CD4-positive, alpha-beta T cell (primary cell): ENCODE data around the gene CDC123. TPM values are rescaled to one million over a fixed set of nuclear protein-coding genes. Genes with fewer than 3 reads are reported as not detected.

ENCODE experiments used
- ATAC-seq: fragments of 200-7000 bp; cut with Tn5 transposase; one replicate; pipeline ENCODE4 v1.10.0; 2022; ENCODE audit warnings: mild to moderate bottlenecking; ENCODE audit not compliant: poor library complexity
- CTCF ChIA-PET: fragments of 350-600 bp; sonication (Branson Sonifier 250); formaldehyde crosslinking; loops from one replicate; lab custom pipeline; 2021; ENCODE audit warnings: antibody characterized with exemption, inconsistent platforms; lab: Charles Lee
- POLR2A ChIA-PET: fragments of 350-600 bp; sonication (Branson Sonifier 250); formaldehyde crosslinking; loops from one replicate; lab custom pipeline; 2021; ENCODE audit warnings: antibody characterized with exemption, inconsistent platforms; lab: Charles Lee
- DNase-seq, 14 experiments: peaks; one replicate each; pipeline ENCODE4 v3.0.0-alpha.2; 2013 to 2020; ENCODE audit warnings: mixed read lengths in 2 of 14
- H3K27ac ChIP-seq, 2 donors: one replicate each; pipeline versions ENCODE4 v1.5.1 to v1.7.0; 2013; ENCODE audit warnings: low read length in 2 of 2, low read depth in 1 of 2, mild to moderate bottlenecking in 1 of 2
- H3K27me3 ChIP-seq, 2 experiments: 1 replicate in 1 of 2; 2 replicates in 1 of 2; pipeline versions ENCODE4 v1.6.1 to v1.7.0; 2013; ENCODE audit warnings: low read length in 2 of 2, control low read depth in 1 of 2, mild to moderate bottlenecking in 1 of 2, moderate library complexity in 1 of 2; ENCODE audit not compliant: insufficient read depth in 2 of 2, control insufficient read depth in 1 of 2
- H3K36me3 ChIP-seq: one replicate; pipeline ENCODE4 v1.6.1; 2013; ENCODE audit warnings: low read length, control low read depth; ENCODE audit not compliant: insufficient read depth
- H3K4me1 ChIP-seq: one replicate; pipeline ENCODE4 v1.6.1; 2013; ENCODE audit warnings: low read length, control low read depth; ENCODE audit not compliant: insufficient read depth
- H3K4me3 ChIP-seq: one replicate; pipeline ENCODE4 v1.5.1; 2013; ENCODE audit warnings: mild to moderate bottlenecking, low read length, moderate library complexity
- H3K9me3 ChIP-seq, 2 experiments: 1 replicate in 1 of 2; 2 replicates in 1 of 2; pipeline versions ENCODE4 v1.6.1 to v1.7.0; 2013; ENCODE audit warnings: low read length in 2 of 2, mild to moderate bottlenecking in 2 of 2, control low read depth in 1 of 2, moderate library complexity in 1 of 2; ENCODE audit not compliant: control insufficient read depth in 1 of 2, insufficient read depth in 1 of 2
- H3K27ac Mint-ChIP-seq: one replicate; pipeline ENCODE4 v1.8.0; 2020; ENCODE audit warnings: mixed read lengths
- H3K27me3 Mint-ChIP-seq: one replicate; pipeline ENCODE4 v1.8.0; 2021; ENCODE audit warnings: mixed read lengths
- H3K36me3 Mint-ChIP-seq: one replicate; pipeline ENCODE4 v1.8.0; 2021; ENCODE audit warnings: low read depth, mixed read lengths
- H3K4me1 Mint-ChIP-seq: one replicate; pipeline ENCODE4 v1.8.0; 2021; ENCODE audit warnings: low read depth, mixed read lengths
- H3K4me3 Mint-ChIP-seq: one replicate; pipeline ENCODE4 v1.8.0; 2020; ENCODE audit warnings: mild to moderate bottlenecking, mixed read lengths
- H3K9me3 Mint-ChIP-seq: one replicate; pipeline ENCODE4 v1.8.0; 2020; ENCODE audit warnings: mixed read lengths
- intact Hi-C, 2 experiments: fragments of 100-400 bp; cut with DNase I in 1 of 2; cut with micrococcal nuclease in 1 of 2; formaldehyde crosslinking; loops; one replicate each; pipeline versions ENCODE4 v1.15.1 to v1.9.0; 2023 to 2025; cut with DNase I, micrococcal nuclease
- total RNA-seq, 174 experiments: library from RNA in 2 of 174; stranded (reverse) in 2 of 174; gene quantifications; one replicate each; pipeline ENCODE4 v1.2.3 and lab custom pipeline; 2021 to 2026
- TF ChIP-seq, protein P1 (sequence below): fragments of 200-600 bp; IDR thresholded peaks from one replicate; pipeline ENCODE4 v1.8.0; 2022; ENCODE audit warnings: antibody characterized with exemption, mild to moderate bottlenecking

The CDC123 gene
- total RNA-seq, 2 experiments from 2014 or later, result 34.7 to 40.5 TPM

- intact Hi-C loops, result no loop called here
- H3K4me1 Mint-ChIP-seq, result peaks cover 42% of the 10 kb centered on the region
- H3K9me3 ChIP-seq, result no peaks in the 10 kb centered on the region
- H3K4me3 ChIP-seq, result no peak overlapping the region
- no peak overlapping the region for H3K27ac ChIP-seq
- no peaks in the 10 kb centered on the region for H3K27me3 ChIP-seq
- ATAC-seq, result no peak
- peaks cover 68% of the 10 kb centered on the region for H3K36me3 ChIP-seq
- peaks cover 6% of the 10 kb centered on the region for H3K4me1 ChIP-seq
- H3K27ac Mint-ChIP-seq, result no peak overlapping the region
- TF ChIP-seq, protein P1, sequence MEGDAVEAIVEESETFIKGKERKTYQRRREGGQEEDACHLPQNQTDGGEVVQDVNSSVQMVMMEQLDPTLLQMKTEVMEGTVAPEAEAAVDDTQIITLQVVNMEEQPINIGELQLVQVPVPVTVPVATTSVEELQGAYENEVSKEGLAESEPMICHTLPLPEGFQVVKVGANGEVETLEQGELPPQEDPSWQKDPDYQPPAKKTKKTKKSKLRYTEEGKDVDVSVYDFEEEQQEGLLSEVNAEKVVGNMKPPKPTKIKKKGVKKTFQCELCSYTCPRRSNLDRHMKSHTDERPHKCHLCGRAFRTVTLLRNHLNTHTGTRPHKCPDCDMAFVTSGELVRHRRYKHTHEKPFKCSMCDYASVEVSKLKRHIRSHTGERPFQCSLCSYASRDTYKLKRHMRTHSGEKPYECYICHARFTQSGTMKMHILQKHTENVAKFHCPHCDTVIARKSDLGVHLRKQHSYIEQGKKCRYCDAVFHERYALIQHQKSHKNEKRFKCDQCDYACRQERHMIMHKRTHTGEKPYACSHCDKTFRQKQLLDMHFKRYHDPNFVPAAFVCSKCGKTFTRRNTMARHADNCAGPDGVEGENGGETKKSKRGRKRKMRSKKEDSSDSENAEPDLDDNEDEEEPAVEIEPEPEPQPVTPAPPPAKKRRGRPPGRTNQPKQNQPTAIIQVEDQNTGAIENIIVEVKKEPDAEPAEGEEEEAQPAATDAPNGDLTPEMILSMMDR, result no peak
- CTCF ChIA-PET, result no interaction called here
- peaks cover 89% of the 10 kb centered on the region for H3K36me3 Mint-ChIP-seq
- peak overlapping the region; percentile 20 for H3K4me3 Mint-ChIP-seq
- no peak for DNase-seq
- H3K27me3 Mint-ChIP-seq, result no peaks in the 10 kb centered on the region
- POLR2A ChIA-PET, result interaction anchor here (1.5 kb wide), 1 partner anchor 10 kb away, joined by 5 read pairs; no protein-coding TSS in a partner anchor
- H3K9me3 Mint-ChIP-seq, result no peaks in the 10 kb centered on the region
Observed at GRCh38 chr10:12205082-12205481, 9.1 kb downstream of the CDC123 start.

DNA sequence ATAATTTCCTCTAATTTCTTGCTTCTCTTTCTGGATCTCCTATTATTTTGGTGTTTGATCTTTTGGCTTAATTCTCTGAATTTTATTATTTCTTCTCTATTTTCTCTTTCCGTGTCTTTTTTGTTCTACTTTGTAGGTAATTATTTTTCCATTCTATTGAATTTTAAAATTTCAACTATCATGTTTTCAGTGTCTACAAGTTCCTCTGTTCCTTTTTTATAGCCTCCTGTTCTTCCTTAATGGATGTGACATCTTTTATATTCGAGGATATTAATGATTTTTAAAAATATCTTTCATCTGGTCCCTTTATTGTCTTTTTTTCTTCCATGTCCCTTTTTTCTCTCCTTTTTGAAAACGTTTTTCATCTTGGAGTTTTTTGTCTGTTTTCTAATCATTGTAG lies 11.1 kb downstream of the CDC123 start:
- intact Hi-C loops, result no loop called here
- Histone ChIP-seq H3K4me3 (no peak overlapping the region), H3K27ac (no peak overlapping the region), H3K36me3 (peaks cover 74% of the 10 kb centered on the region), H3K27me3 (no peaks in the 10 kb centered on the region), H3K4me1 (no peaks in the 10 kb centered on the region), H3K9me3 (no peaks in the 10 kb centered on the region)
- Mint-ChIP-seq H3K27ac (no peak overlapping the region), H3K27me3 (no peaks in the 10 kb centered on the region), H3K9me3 (no peaks in the 10 kb centered on the region), H3K4me1 (peaks cover 29% of the 10 kb centered on the region), H3K4me3 (no peak overlapping the region), H3K36me3 (peaks cover 89% of the 10 kb centered on the region)
- DNase-seq (no peak), ATAC-seq (no peak)
- ChIA-PET CTCF (no interaction called here), POLR2A (no interaction called here)
- TF ChIP-seq, protein P1, result no peak

GRCh38 chr10:12208460-12208859 lies 12.5 kb downstream of the CDC123 start:
- ChIA-PET POLR2A (no interaction called here), CTCF (interaction anchor here (1.4 kb wide), 1 partner anchor 13 kb away, joined by 3 read pairs; the partner anchor contains the start of genes CDC123 and NUDT5)
- ATAC-seq (no peak), DNase-seq (no peak)
- H3K4me1 Mint-ChIP-seq, result peaks cover 31% of the 10 kb centered on the region
- no peaks in the 10 kb centered on the region for H3K27me3 ChIP-seq
- TF ChIP-seq, protein P1, result no peak
- no peak overlapping the region for H3K27ac Mint-ChIP-seq
- intact Hi-C loops, result no loop called here
- no peak overlapping the region for H3K4me3 Mint-ChIP-seq
- no peaks in the 10 kb centered on the region for H3K27me3 Mint-ChIP-seq
- peaks cover 74% of the 10 kb centered on the region for H3K36me3 ChIP-seq
- H3K9me3 Mint-ChIP-seq, result no peaks in the 10 kb centered on the region
- no peak overlapping the region for H3K4me3 ChIP-seq
- H3K9me3 ChIP-seq, result no peaks in the 10 kb centered on the region
- no peaks in the 10 kb centered on the region for H3K4me1 ChIP-seq
- H3K27ac ChIP-seq, result no peak overlapping the region
- peaks cover 89% of the 10 kb centered on the region for H3K36me3 Mint-ChIP-seq
